ENCODE measurements around the gene DTNB.

The DTNB gene

GRCh38 chr2:25545899-25546298, 127.5 kb downstream of the DTNB start:
- Histone ChIP-seq H3K36me3 (replicated peaks; ENCODE audit: low read depth, low read length) (no peaks in the 10 kb centered on the region), H3K4me1 (ENCODE audit: low read length) (peaks cover 9% of the 10 kb centered on the region), H3K79me2 (ENCODE audit: low read length) (no peaks in the 10 kb centered on the region), H3K4me2 (ENCODE audit: low read length) (no peak overlapping the region), H3K27ac (ENCODE audit: low read length) (no peak overlapping the region), H4K20me1 (ENCODE audit: insufficient read depth, low read length) (no peaks in the 10 kb centered on the region), H3K27me3 (ENCODE audit: low read depth, low read length) (no peaks in the 10 kb centered on the region), H3K4me3 (ENCODE audit: low read length) (no peak overlapping the region), H3K9ac (ENCODE audit: low read length) (no peak overlapping the region), H2AFZ (ENCODE audit: low read depth, low read length) (no peak overlapping the region), H3K9me3 (ENCODE audit: insufficient read depth, low read length) (no peaks in the 10 kb centered on the region)
- no peak for TF ChIP-seq EZH2phosphoT487 (IDR thresholded peaks at IDR 0.05; ENCODE audit: low read depth)
- TF ChIP-seq CTCF (IDR thresholded peaks at IDR 0.05; ENCODE audit: low read depth, low read length) = no peak

DNA sequence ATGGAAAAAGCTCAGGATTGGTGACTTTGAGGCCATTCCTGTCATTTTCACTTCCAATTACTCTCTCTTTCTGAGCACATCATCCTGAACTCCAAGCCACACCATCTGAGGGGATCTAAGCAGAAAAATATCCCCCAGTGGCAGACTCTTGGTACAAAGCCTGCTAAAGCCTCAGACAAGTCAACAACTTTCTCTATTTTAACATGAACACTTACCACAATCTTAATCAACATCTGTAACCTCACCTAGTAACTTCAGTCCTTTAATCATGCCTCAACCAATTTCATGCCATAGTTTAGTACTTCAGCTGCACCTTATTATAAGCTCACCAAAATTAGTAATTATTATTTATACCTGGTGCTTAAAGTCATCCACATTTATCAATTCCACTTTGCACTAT, 128.9 kb downstream of the DTNB start:
- no peaks in the 10 kb centered on the region for H3K79me2 ChIP-seq (ENCODE audit: low read length)
- TF ChIP-seq EZH2phosphoT487 (IDR thresholded peaks at IDR 0.05; ENCODE audit: low read depth) (no peak), CTCF (IDR thresholded peaks at IDR 0.05; ENCODE audit: low read depth, low read length) (no peak)
- H3K4me2 ChIP-seq (ENCODE audit: low read length) = no peak overlapping the region
- no peaks in the 10 kb centered on the region for H3K27me3 ChIP-seq (ENCODE audit: low read depth, low read length)
- peaks cover 9% of the 10 kb centered on the region for H3K4me1 ChIP-seq (ENCODE audit: low read length)
- no peak overlapping the region for H3K27ac ChIP-seq (ENCODE audit: low read length)
- no peak overlapping the region for H3K4me3 ChIP-seq (ENCODE audit: low read length)
- H3K36me3 ChIP-seq (replicated peaks; ENCODE audit: low read depth, low read length) = no peaks in the 10 kb centered on the region
- H4K20me1 ChIP-seq (ENCODE audit: insufficient read depth, low read length) = no peaks in the 10 kb centered on the region
- no peak overlapping the region for H3K9ac ChIP-seq (ENCODE audit: low read length)
- H3K9me3 ChIP-seq (ENCODE audit: insufficient read depth, low read length) = no peaks in the 10 kb centered on the region
- H2AFZ ChIP-seq (ENCODE audit: low read depth, low read length) = no peak overlapping the region

DNA sequence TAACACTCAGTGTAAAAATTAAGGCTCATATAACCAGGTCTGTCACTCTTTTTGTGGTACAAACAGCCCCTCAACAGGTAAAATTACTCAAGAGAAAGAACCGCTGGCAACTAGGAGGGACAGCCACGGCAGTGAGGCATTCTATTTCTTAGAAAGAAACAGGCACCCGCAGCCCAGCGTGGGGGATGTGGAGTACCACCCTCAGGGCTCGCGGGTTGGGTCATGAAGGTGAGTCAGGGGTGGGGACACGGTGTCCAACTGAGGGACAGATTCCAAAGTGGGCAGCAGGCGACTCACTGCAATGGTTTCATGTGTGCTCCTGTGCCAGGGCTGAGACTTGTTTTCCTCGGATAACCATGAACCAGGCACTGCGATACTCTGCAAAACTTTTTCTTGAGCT, 129.4 kb downstream of the DTNB start:
- Histone ChIP-seq H3K27ac (ENCODE audit: low read length) (no peak overlapping the region), H3K9me3 (ENCODE audit: insufficient read depth, low read length) (no peaks in the 10 kb centered on the region), H3K9ac (ENCODE audit: low read length) (no peak overlapping the region), H3K4me2 (ENCODE audit: low read length) (no peak overlapping the region), H4K20me1 (ENCODE audit: insufficient read depth, low read length) (no peaks in the 10 kb centered on the region), H3K27me3 (ENCODE audit: low read depth, low read length) (0 out of 2 replicates have a peak, but pooled peaks cover under 1% of the 10 kb centered on the region), H3K4me3 (ENCODE audit: low read length) (no peak overlapping the region), H2AFZ (ENCODE audit: low read depth, low read length) (no peak overlapping the region), H3K79me2 (ENCODE audit: low read length) (no peaks in the 10 kb centered on the region), H3K4me1 (ENCODE audit: low read length) (peaks cover 9% of the 10 kb centered on the region), H3K36me3 (replicated peaks; ENCODE audit: low read depth, low read length) (no peaks in the 10 kb centered on the region)
- TF ChIP-seq CTCF (IDR thresholded peaks at IDR 0.05; ENCODE audit: low read depth, low read length) = no peak
- TF ChIP-seq EZH2phosphoT487 (IDR thresholded peaks at IDR 0.05; ENCODE audit: low read depth) = no peak

DNA sequence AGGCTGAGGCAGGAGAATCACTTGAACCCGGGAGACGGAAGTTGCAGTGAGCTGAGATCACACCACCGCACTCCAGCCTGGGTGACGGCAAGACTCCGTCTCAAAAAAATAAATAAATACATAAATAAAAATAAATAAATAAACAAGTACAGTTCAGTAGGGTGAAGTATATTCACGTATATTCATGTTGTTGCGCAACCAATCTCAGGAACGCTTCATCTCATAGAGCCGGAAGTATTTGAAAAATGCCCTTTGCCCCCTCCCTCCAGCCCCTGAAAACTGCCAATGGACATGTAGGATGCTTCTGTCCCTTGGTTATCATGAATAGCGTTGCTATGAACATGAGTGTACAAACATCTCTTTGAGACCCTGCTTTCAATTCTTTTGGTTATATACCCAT, 132.0 kb downstream of the DTNB start:
- Histone ChIP-seq H3K36me3 (replicated peaks; ENCODE audit: low read depth, low read length) (no peaks in the 10 kb centered on the region), H4K20me1 (ENCODE audit: insufficient read depth, low read length) (no peaks in the 10 kb centered on the region)

More for the DNA sequence above, 132.0 kb downstream of the DTNB start:
- 0 out of 2 replicates have a peak, but pooled peaks cover 3% of the 10 kb centered on the region for H3K27me3 ChIP-seq (ENCODE audit: low read depth, low read length)
- H3K4me1 ChIP-seq (ENCODE audit: low read length) = no peaks in the 10 kb centered on the region
- no peaks in the 10 kb centered on the region for H3K9me3 ChIP-seq (ENCODE audit: insufficient read depth, low read length)
- H3K4me3 ChIP-seq (ENCODE audit: low read length) = no peak overlapping the region
- H2AFZ ChIP-seq (ENCODE audit: low read depth, low read length) = no peak overlapping the region
- no peak overlapping the region for H3K9ac ChIP-seq (ENCODE audit: low read length)
- no peak for TF ChIP-seq EZH2phosphoT487 (IDR thresholded peaks at IDR 0.05; ENCODE audit: low read depth)
- no peak for TF ChIP-seq CTCF (IDR thresholded peaks at IDR 0.05; ENCODE audit: low read depth, low read length)
- H3K79me2 ChIP-seq (ENCODE audit: low read length) = no peaks in the 10 kb centered on the region
- no peak overlapping the region for H3K4me2 ChIP-seq (ENCODE audit: low read length)
- H3K27ac ChIP-seq (ENCODE audit: low read length) = no peak overlapping the region
